Astrocyte (in vitro differentiated cells and primary cell): Measurements from ENCODE around the gene KCNS3. TPM values are rescaled to one million over a fixed set of nuclear protein-coding genes. Genes with fewer than 3 reads are reported as not detected.

Source experiments
- DNase-seq: peaks from one replicate; pipeline ENCODE4 v3.0.0-alpha.2; 2010; ENCODE audit warnings: low read depth
- FAIRE-seq: peaks from 2 replicates; lab custom pipeline; 2011; peaks lifted over from hg19 to GRCh38; lab: Jason Lieb, UNC
- H2AFZ ChIP-seq: 2 replicates; pipeline ENCODE4 v1.6.0; 2012; ENCODE audit warnings: low read depth, low read length, inconsistent platforms
- H3K27ac ChIP-seq: 2 replicates; pipeline ENCODE4 v1.5.1; 2011; ENCODE audit warnings: low read depth, low read length, inconsistent platforms
- H3K27me3 ChIP-seq: 2 replicates; pipeline ENCODE4 v1.6.0; 2011; ENCODE audit warnings: low read length, inconsistent platforms; ENCODE audit not compliant: insufficient read depth
- H3K36me3 ChIP-seq: 2 replicates; pipeline ENCODE4 v1.5.1; 2011; ENCODE audit warnings: low read length, inconsistent platforms; ENCODE audit not compliant: insufficient read depth
- H3K4me1 ChIP-seq: 2 replicates; pipeline ENCODE4 v1.5.1; 2011; ENCODE audit warnings: low read length, inconsistent platforms; ENCODE audit not compliant: insufficient read depth
- H3K4me2 ChIP-seq: 2 replicates; pipeline ENCODE4 v1.6.0; 2012; ENCODE audit warnings: low read length, inconsistent platforms
- H3K4me3 ChIP-seq: 2 replicates; pipeline ENCODE4 v1.5.1; 2011; ENCODE audit warnings: low read depth, mild to moderate bottlenecking, low read length, inconsistent platforms; ENCODE audit not compliant: insufficient read depth
- H3K79me2 ChIP-seq: 2 replicates; pipeline ENCODE4 v1.6.0; 2012; ENCODE audit warnings: mild to moderate bottlenecking, low read length, inconsistent platforms; ENCODE audit not compliant: insufficient read depth
- H3K9ac ChIP-seq: 2 replicates; pipeline ENCODE4 v1.6.0; 2012; ENCODE audit warnings: mild to moderate bottlenecking, low read length, inconsistent platforms
- H3K9me3 ChIP-seq: 2 replicates; pipeline ENCODE4 v1.5.1; 2012; ENCODE audit warnings: low read depth, mild to moderate bottlenecking, low read length, inconsistent platforms; ENCODE audit not compliant: insufficient read depth
- H4K20me1 ChIP-seq: 2 replicates; pipeline ENCODE4 v1.6.0; 2012; ENCODE audit warnings: low read length, inconsistent platforms; ENCODE audit not compliant: insufficient read depth
- H3K27ac Mint-ChIP-seq: one replicate; pipeline ENCODE4 v1.8.0; 2021; ENCODE audit warnings: mild to moderate bottlenecking, mixed read lengths; ENCODE audit not compliant: unreplicated experiment
- H3K27me3 Mint-ChIP-seq: one replicate; pipeline ENCODE4 v1.8.0; 2021; ENCODE audit warnings: low read depth, mixed read lengths; ENCODE audit not compliant: unreplicated experiment
- H3K36me3 Mint-ChIP-seq: one replicate; pipeline ENCODE4 v1.8.0; 2021; ENCODE audit warnings: low read depth, mixed read lengths; ENCODE audit not compliant: unreplicated experiment
- H3K4me1 Mint-ChIP-seq: one replicate; pipeline ENCODE4 v1.8.0; 2021; ENCODE audit warnings: low read depth, mixed read lengths; ENCODE audit not compliant: unreplicated experiment
- H3K4me3 Mint-ChIP-seq: one replicate; pipeline ENCODE4 v1.8.0; 2021; ENCODE audit warnings: mild to moderate bottlenecking, moderate library complexity, mixed read lengths; ENCODE audit not compliant: unreplicated experiment
- H3K9me3 Mint-ChIP-seq: one replicate; pipeline ENCODE4 v1.8.0; 2021; ENCODE audit warnings: mild to moderate bottlenecking, mixed read lengths; ENCODE audit not compliant: unreplicated experiment
- CTCF ChIP-seq: IDR thresholded peaks from 2 replicates; pipeline ENCODE4 v1.5.1; 2011; ENCODE audit warnings: low read depth, mild to moderate bottlenecking, inconsistent platforms, low read length, moderate library complexity; ENCODE audit not compliant: insufficient read depth
- EZH2 ChIP-seq: IDR thresholded peaks from 2 replicates; pipeline ENCODE4 v1.6.1; 2012; ENCODE audit warnings: mild to moderate bottlenecking, low read length, inconsistent platforms; ENCODE audit not compliant: insufficient read depth
- total RNA-seq: library from RNA; stranded (reverse); gene quantifications from 2 replicates; pipeline ENCODE4 v1.2.1, GENCODE V29; 2021

KCNS3 gene
- total RNA-seq, 1 donor from 2014 or later = 1.7 TPM

- DNase-seq (peak; percentile 100), FAIRE-seq (peak; percentile 90)
- peak overlapping the region; percentile 98 for H3K27ac ChIP-seq
- H3K27ac Mint-ChIP-seq = peak overlapping the region; percentile 86
- no peaks in the 10 kb centered on the region for H3K79me2 ChIP-seq
- H3K4me1 Mint-ChIP-seq = peaks cover 18% of the 10 kb centered on the region
- no peaks in the 10 kb centered on the region for H3K36me3 ChIP-seq
- TF ChIP-seq CTCF (no peak), EZH2 (no peak)
- peak overlapping the region; percentile 78 for H3K9ac ChIP-seq
- H3K27me3 ChIP-seq = no peaks in the 10 kb centered on the region
- H3K4me3 Mint-ChIP-seq = no peak overlapping the region
- H3K4me1 ChIP-seq = peaks cover 38% of the 10 kb centered on the region
- H3K9me3 Mint-ChIP-seq = no peaks in the 10 kb centered on the region
- H2AFZ ChIP-seq = peak overlapping the region; percentile 50
- peak overlapping the region; percentile 26 for H3K4me3 ChIP-seq
- peaks cover 13% of the 10 kb centered on the region for H3K27me3 Mint-ChIP-seq
- peak overlapping the region; percentile 79 for H3K4me2 ChIP-seq
- H4K20me1 ChIP-seq = no peaks in the 10 kb centered on the region
- H3K36me3 Mint-ChIP-seq = no peaks in the 10 kb centered on the region
- H3K9me3 ChIP-seq = no peaks in the 10 kb centered on the region
These were observed 98.6 kb downstream of the KCNS3 start for GRCh38 chr2:17976871-17977746.

- H4K20me1 ChIP-seq = no peaks in the 10 kb centered on the region
- TF ChIP-seq EZH2 (no peak), CTCF (no peak)
- Mint-ChIP-seq H3K4me3 (no peak overlapping the region), H3K27ac (no peak overlapping the region), H3K27me3 (no peaks in the 10 kb centered on the region), H3K36me3 (no peaks in the 10 kb centered on the region), H3K9me3 (no peaks in the 10 kb centered on the region), H3K4me1 (peaks cover 18% of the 10 kb centered on the region)
- H3K9ac ChIP-seq = peak overlapping the region; percentile 35
- no peaks in the 10 kb centered on the region for H3K9me3 ChIP-seq
- H3K4me1 ChIP-seq = peaks cover 38% of the 10 kb centered on the region
- H3K4me2 ChIP-seq = peak overlapping the region; percentile 34
- no peaks in the 10 kb centered on the region for H3K36me3 ChIP-seq
- H3K27me3 ChIP-seq = no peaks in the 10 kb centered on the region
- peak overlapping the region; percentile 63 for H3K27ac ChIP-seq
- DNase-seq (peak; percentile 71), FAIRE-seq (peak; percentile 93)
- H3K79me2 ChIP-seq = no peaks in the 10 kb centered on the region
- H3K4me3 ChIP-seq = no peak overlapping the region
- H2AFZ ChIP-seq = peak overlapping the region; percentile 30
These were observed 101.2 kb downstream of the KCNS3 start for GRCh38 chr2:17979707-17980106.

- Histone ChIP-seq H4K20me1 (no peaks in the 10 kb centered on the region), H3K4me3 (no peak overlapping the region), H3K79me2 (no peaks in the 10 kb centered on the region), H3K9ac (no peak overlapping the region), H3K4me1 (peaks cover 29% of the 10 kb centered on the region), H3K27me3 (no peaks in the 10 kb centered on the region), H3K4me2 (no peak overlapping the region), H3K9me3 (no peaks in the 10 kb centered on the region), H3K36me3 (no peaks in the 10 kb centered on the region), H3K27ac (no peak overlapping the region), H2AFZ (no peak overlapping the region)
- Mint-ChIP-seq H3K4me1 (peaks cover 12% of the 10 kb centered on the region), H3K36me3 (no peaks in the 10 kb centered on the region), H3K9me3 (no peaks in the 10 kb centered on the region), H3K27me3 (no peaks in the 10 kb centered on the region), H3K4me3 (no peak overlapping the region), H3K27ac (no peak overlapping the region)
- DNase-seq (no peak), FAIRE-seq (no peak)
- TF ChIP-seq EZH2 (no peak), CTCF (no peak)
These were observed 103.5 kb downstream of the KCNS3 start for GRCh38 chr2:17981936-17982335.
